ENCODE data around the gene TRAPPC5. TPM values are rescaled to one million over a fixed set of nuclear protein-coding genes. Genes with fewer than 3 reads are reported as not detected.

Gene TRAPPC5
- total RNA-seq, 2 experiments from 2014 or later, result 77.5 to 88.2 TPM

- POLR2A ChIA-PET, result no interaction called here
- CTCF ChIA-PET, result interaction anchor here (1.0 to 2.4 kb wide), 2 partner anchors 25 to 138 kb away, joined by 3 to 18 read pairs; partner anchors contain the start of gene TRAPPC5
Observed at GRCh38 chr19:7706188-7706954, 25.7 kb downstream of the TRAPPC5 start.

GRCh38 chr19:7706955-7707456 lies 26.4 kb downstream of the TRAPPC5 start:
- H3K27ac Mint-ChIP-seq, result peak overlapping the region; percentile 42
- H3K4me1 Mint-ChIP-seq (ENCODE audit: low read depth), result peaks cover 30% of the 10 kb centered on the region
- POLR2A ChIA-PET, result no interaction called here
- CTCF ChIA-PET, result interaction anchor here (2.4 kb wide), 1 partner anchor 26 kb away, joined by 18 read pairs; the partner anchor contains the start of gene TRAPPC5
- H3K4me3 Mint-ChIP-seq, result no peak overlapping the region
- no peak for DNase-seq
- H3K9me3 Mint-ChIP-seq, result no peaks in the 10 kb centered on the region
- H3K27me3 Mint-ChIP-seq, result peaks cover 3% of the 10 kb centered on the region
- H3K36me3 Mint-ChIP-seq, result no peaks in the 10 kb centered on the region
- intact Hi-C loops (cut with micrococcal nuclease), result loop anchor here (5.0 kb wide), 1 partner anchor 45 kb away; no protein-coding TSS in a partner anchor

More at GRCh38 chr19:7706188-7706954, 25.7 kb downstream of the TRAPPC5 start:
- Mint-ChIP-seq H3K4me3 (peak overlapping the region; percentile 10), H3K4me1 (ENCODE audit: low read depth) (peaks cover 30% of the 10 kb centered on the region), H3K9me3 (no peaks in the 10 kb centered on the region), H3K27ac (peak overlapping the region; percentile 61), H3K36me3 (no peaks in the 10 kb centered on the region), H3K27me3 (peaks cover 3% of the 10 kb centered on the region)
- DNase-seq, result no peak
- intact Hi-C loops (cut with micrococcal nuclease), result loop anchor here (5.0 kb wide), 1 partner anchor 46 kb away; no protein-coding TSS in a partner anchor

DNA sequence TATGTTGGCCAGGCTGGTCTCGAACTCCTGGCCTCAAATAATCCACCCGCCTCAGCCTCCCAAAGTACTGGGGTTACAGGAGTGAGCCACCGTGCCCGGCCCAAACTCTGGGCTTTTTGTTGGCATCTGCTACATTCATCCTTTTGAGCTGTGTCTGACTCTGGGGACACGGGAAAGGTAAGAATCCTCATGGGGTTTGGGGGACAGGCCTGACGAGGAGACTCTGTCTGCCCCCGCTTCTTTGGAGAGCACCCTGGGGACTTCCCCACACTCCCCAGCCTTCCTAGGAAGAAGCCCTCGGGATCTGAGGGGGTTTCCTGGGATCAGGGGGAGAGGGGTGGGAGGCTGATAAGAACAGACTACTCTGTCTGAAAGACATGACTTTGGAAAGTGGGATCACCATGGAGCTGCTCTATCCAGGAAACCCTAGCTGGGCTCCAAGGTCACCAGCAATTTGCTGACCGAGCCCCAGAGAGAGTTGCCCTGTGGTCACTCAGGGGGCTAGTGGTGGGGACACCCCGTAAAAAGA lies 29.4 kb downstream of the TRAPPC5 start:
- no peaks in the 10 kb centered on the region for H3K9me3 Mint-ChIP-seq
- no peak overlapping the region for H3K27ac Mint-ChIP-seq
- peaks cover 3% of the 10 kb centered on the region for H3K27me3 Mint-ChIP-seq
- H3K4me3 Mint-ChIP-seq, result no peak overlapping the region
- DNase-seq, result no peak
- ChIA-PET CTCF (interaction anchor here (1.7 kb wide), 1 partner anchor 29 kb away, joined by 3 read pairs; the partner anchor contains the start of gene TRAPPC5), POLR2A (no interaction called here)
- no peaks in the 10 kb centered on the region for H3K36me3 Mint-ChIP-seq
- peaks cover 30% of the 10 kb centered on the region for H3K4me1 Mint-ChIP-seq (ENCODE audit: low read depth)
- intact Hi-C loops (cut with micrococcal nuclease), result loop anchor here (5.0 kb wide), 1 partner anchor 42 kb away; no protein-coding TSS in a partner anchor

- no peak overlapping the region for H3K4me3 Mint-ChIP-seq
- ChIA-PET CTCF (interaction anchor here (0.6 kb wide), 1 partner anchor 120 kb away, joined by 3 read pairs; no protein-coding TSS in a partner anchor), POLR2A (no interaction called here)
- DNase-seq, result no peak
- intact Hi-C loops (cut with micrococcal nuclease), result no loop called here
- H3K27ac Mint-ChIP-seq, result no peak overlapping the region
- peaks cover 24% of the 10 kb centered on the region for H3K4me1 Mint-ChIP-seq (ENCODE audit: low read depth)
- H3K36me3 Mint-ChIP-seq, result no peaks in the 10 kb centered on the region
- peaks cover 3% of the 10 kb centered on the region for H3K27me3 Mint-ChIP-seq
- H3K9me3 Mint-ChIP-seq, result no peaks in the 10 kb centered on the region
Observed at GRCh38 chr19:7710616-7711015, 30.0 kb downstream of the TRAPPC5 start.

DNA sequence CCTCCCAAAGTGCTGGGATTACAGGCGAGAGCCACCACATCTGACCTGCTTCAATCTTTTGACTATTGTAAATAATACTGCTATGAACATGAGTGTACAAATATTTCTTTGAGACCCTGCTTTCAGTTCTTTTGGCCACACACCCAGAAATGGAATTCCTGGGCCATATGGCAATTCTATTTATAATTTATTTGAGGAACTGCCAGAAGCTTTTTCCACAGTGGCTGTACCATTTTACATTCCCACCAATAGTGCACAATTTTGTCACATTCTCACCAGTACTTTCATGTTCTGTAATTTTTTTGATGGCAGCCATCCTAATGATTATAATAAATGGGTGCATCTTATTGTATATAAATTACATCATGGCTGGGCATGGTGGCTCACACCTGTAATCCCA lies 35.0 kb downstream of the TRAPPC5 start:
- Mint-ChIP-seq H3K36me3 (no peaks in the 10 kb centered on the region), H3K4me3 (no peak overlapping the region), H3K4me1 (ENCODE audit: low read depth) (peaks cover 5% of the 10 kb centered on the region), H3K27ac (no peak overlapping the region), H3K27me3 (no peaks in the 10 kb centered on the region), H3K9me3 (peaks cover 6% of the 10 kb centered on the region)
- intact Hi-C loops (cut with micrococcal nuclease), result no loop called here
- DNase-seq, result no peak
- POLR2A ChIA-PET, result no interaction called here
- CTCF ChIA-PET, result interaction anchor here (0.7 to 2.4 kb wide), 2 partner anchors 35 to 58 kb away, joined by 3 to 7 read pairs; partner anchors contain the start of gene TRAPPC5

- H3K4me1 Mint-ChIP-seq (ENCODE audit: low read depth), result peaks cover 5% of the 10 kb centered on the region
- DNase-seq, result no peak
- CTCF ChIA-PET, result interaction anchor here (0.6 kb wide), 1 partner anchor 52 kb away, joined by 4 read pairs; no protein-coding TSS in a partner anchor
- no peak overlapping the region for H3K27ac Mint-ChIP-seq
- intact Hi-C loops (cut with micrococcal nuclease), result no loop called here
- peaks cover 6% of the 10 kb centered on the region for H3K9me3 Mint-ChIP-seq
- H3K4me3 Mint-ChIP-seq, result no peak overlapping the region
- no peaks in the 10 kb centered on the region for H3K36me3 Mint-ChIP-seq
- no peaks in the 10 kb centered on the region for H3K27me3 Mint-ChIP-seq
- POLR2A ChIA-PET, result no interaction called here
Observed at GRCh38 chr19:7716762-7717161, 36.1 kb downstream of the TRAPPC5 start.

- ChIA-PET CTCF (interaction anchor here (1.0 kb wide), 1 partner anchor 38 kb away, joined by 3 read pairs; the partner anchor contains the start of gene TRAPPC5), POLR2A (no interaction called here)
- Mint-ChIP-seq H3K9me3 (peaks cover 6% of the 10 kb centered on the region), H3K36me3 (no peaks in the 10 kb centered on the region), H3K4me3 (no peak overlapping the region), H3K4me1 (ENCODE audit: low read depth) (peaks cover 5% of the 10 kb centered on the region), H3K27me3 (peaks cover 5% of the 10 kb centered on the region), H3K27ac (no peak overlapping the region)
- intact Hi-C loops (cut with micrococcal nuclease), result no loop called here
- DNase-seq, result no peak
Observed at GRCh38 chr19:7718668-7719067, 38.0 kb downstream of the TRAPPC5 start.

DNA sequence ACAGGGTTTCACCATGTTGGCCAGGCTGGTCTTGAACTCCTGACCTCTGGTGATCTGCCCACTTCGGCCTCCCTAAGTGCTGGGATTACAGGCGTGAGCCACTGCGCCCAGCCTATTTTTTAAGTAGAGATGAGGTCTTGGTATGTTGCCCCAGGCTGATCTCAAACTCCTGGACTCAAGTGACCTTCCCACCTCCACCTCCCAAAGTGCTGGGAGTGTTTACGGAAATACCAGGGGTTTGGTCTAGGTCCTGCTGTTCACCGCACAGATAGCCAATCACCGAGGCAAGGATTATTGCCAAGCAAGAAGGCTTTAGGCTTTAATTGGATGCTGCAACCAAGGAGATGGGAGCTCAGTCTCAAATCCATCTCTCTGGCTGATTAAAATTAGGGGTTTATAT lies 39.7 kb downstream of the TRAPPC5 start:
- Mint-ChIP-seq H3K9me3 (peaks cover 6% of the 10 kb centered on the region), H3K4me1 (ENCODE audit: low read depth) (no peaks in the 10 kb centered on the region), H3K36me3 (no peaks in the 10 kb centered on the region), H3K27me3 (peaks cover 5% of the 10 kb centered on the region), H3K4me3 (no peak overlapping the region), H3K27ac (no peak overlapping the region)
- POLR2A ChIA-PET, result no interaction called here
- CTCF ChIA-PET, result no interaction called here
- intact Hi-C loops (cut with micrococcal nuclease), result no loop called here
- DNase-seq, result no peak

GRCh38 chr19:7722231-7722651 lies 41.6 kb downstream of the TRAPPC5 start:
- CTCF ChIA-PET, result interaction anchor here (0.8 kb wide), 1 partner anchor 13 kb away, joined by 3 read pairs; no protein-coding TSS in a partner anchor
- no peak for DNase-seq
- H3K9me3 Mint-ChIP-seq, result no peaks in the 10 kb centered on the region
- no peak overlapping the region for H3K4me3 Mint-ChIP-seq
- POLR2A ChIA-PET, result no interaction called here
- intact Hi-C loops (cut with micrococcal nuclease), result no loop called here
- no peak overlapping the region for H3K27ac Mint-ChIP-seq
- no peaks in the 10 kb centered on the region for H3K4me1 Mint-ChIP-seq (ENCODE audit: low read depth)
- no peaks in the 10 kb centered on the region for H3K36me3 Mint-ChIP-seq
- peaks cover 7% of the 10 kb centered on the region for H3K27me3 Mint-ChIP-seq

GRCh38 chr19:7725791-7726190 lies 45.2 kb downstream of the TRAPPC5 start:
- Mint-ChIP-seq H3K4me3 (no peak overlapping the region), H3K4me1 (ENCODE audit: low read depth) (peaks cover 9% of the 10 kb centered on the region), H3K27me3 (peaks cover 34% of the 10 kb centered on the region), H3K9me3 (no peaks in the 10 kb centered on the region), H3K27ac (no peak overlapping the region), H3K36me3 (no peaks in the 10 kb centered on the region)
- intact Hi-C loops (cut with micrococcal nuclease), result no loop called here
- DNase-seq, result no peak
- ChIA-PET POLR2A (no interaction called here), CTCF (interaction anchor here (1.2 kb wide), 1 partner anchor 74 kb away, joined by 5 read pairs; no protein-coding TSS in a partner anchor)

- H3K36me3 Mint-ChIP-seq, result no peaks in the 10 kb centered on the region
- peaks cover 9% of the 10 kb centered on the region for H3K4me1 Mint-ChIP-seq (ENCODE audit: low read depth)
- H3K4me3 Mint-ChIP-seq, result no peak overlapping the region
- H3K9me3 Mint-ChIP-seq, result no peaks in the 10 kb centered on the region
- no peak for DNase-seq
- no peak overlapping the region for H3K27ac Mint-ChIP-seq
- POLR2A ChIA-PET, result no interaction called here
- peaks cover 39% of the 10 kb centered on the region for H3K27me3 Mint-ChIP-seq
- CTCF ChIA-PET, result no interaction called here
- intact Hi-C loops (cut with micrococcal nuclease), result no loop called here
Observed at GRCh38 chr19:7729211-7729610, 48.6 kb downstream of the TRAPPC5 start.

GRCh38 chr19:7729831-7730285 lies 49.2 kb downstream of the TRAPPC5 start:
- no peak overlapping the region for H3K4me3 Mint-ChIP-seq
- no peaks in the 10 kb centered on the region for H3K9me3 Mint-ChIP-seq
- POLR2A ChIA-PET, result no interaction called here
- no peak overlapping the region for H3K27ac Mint-ChIP-seq
- DNase-seq, result no peak
- no peaks in the 10 kb centered on the region for H3K36me3 Mint-ChIP-seq
- CTCF ChIA-PET, result no interaction called here
- intact Hi-C loops (cut with micrococcal nuclease), result no loop called here
- H3K27me3 Mint-ChIP-seq, result peaks cover 42% of the 10 kb centered on the region
- peaks cover 9% of the 10 kb centered on the region for H3K4me1 Mint-ChIP-seq (ENCODE audit: low read depth)
